Aorta (tissue), 5 donors: ENCODE results near the gene TMEM190. TPM values are rescaled to one million over a fixed set of nuclear protein-coding genes. Genes with fewer than 3 reads are reported as not detected.

Experiments used
- ATAC-seq: fragments of 200-7000 bp; cut with Tn5 transposase; one replicate; pipeline ENCODE4 v1.9.1; 2022; ENCODE audit warnings: moderate library complexity; ENCODE audit not compliant: low FRiP score
- DNase-seq, 2 donors: peaks; one replicate each; pipeline ENCODE4 v3.0.0-alpha.2; 2020
- H3K27ac ChIP-seq, 2 donors: one replicate each; pipeline ENCODE4 v1.5.1; 2013; ENCODE audit warnings: low read length in 2 of 2, mild to moderate bottlenecking in 2 of 2, moderate library complexity in 2 of 2, control low read depth in 1 of 2, inconsistent platforms in 1 of 2, low read depth in 1 of 2
- H3K27me3 ChIP-seq, 2 donors: one replicate each; pipeline ENCODE4 v1.6.1; 2013; ENCODE audit warnings: control low read depth in 1 of 2, low read length in 1 of 2, mild to moderate bottlenecking in 1 of 2, moderate library complexity in 1 of 2; ENCODE audit not compliant: insufficient read depth in 2 of 2, control insufficient read depth in 1 of 2
- H3K36me3 ChIP-seq, 2 donors: one replicate each; pipeline ENCODE4 v1.6.1; 2013; ENCODE audit warnings: control low read depth in 1 of 2, low read length in 1 of 2, mild to moderate bottlenecking in 1 of 2; ENCODE audit not compliant: insufficient read depth in 2 of 2, control insufficient read depth in 1 of 2
- H3K4me1 ChIP-seq, 2 donors: one replicate each; pipeline ENCODE4 v1.6.1; 2013; ENCODE audit warnings: low read length in 2 of 2, control low read depth in 1 of 2, mild to moderate bottlenecking in 1 of 2, moderate library complexity in 1 of 2; ENCODE audit not compliant: insufficient read depth in 2 of 2, control insufficient read depth in 1 of 2
- H3K4me3 ChIP-seq, 2 donors: one replicate each; pipeline ENCODE4 v1.5.1; 2013; ENCODE audit warnings: low read length in 2 of 2, control low read depth in 1 of 2, mild to moderate bottlenecking in 1 of 2
- H3K9me3 ChIP-seq: one replicate; pipeline ENCODE4 v1.6.1; 2013; ENCODE audit warnings: mild to moderate bottlenecking, low read length; ENCODE audit not compliant: control insufficient read depth
- WGBS, 2 donors: extraction: QIAGEN DNeasy Blood & Tissue Kit; methylation state at CpG; one replicate each; pipeline ENCODE4 v1.1.7; 2013; 5-methylcytosine and 5-hydroxymethylcytosine counted together
- intact Hi-C, 2 donors: fragments of 100-400 bp; cut with DNase I; formaldehyde crosslinking; loops; one replicate each; pipeline versions ENCODE4 v1.14.2 to v1.15.0; 2022
- polyA plus RNA-seq, 2 donors: library from polyadenylated mRNA; stranded (reverse); fragments of 200-250 nt; gene quantifications; one replicate each; pipeline ENCODE4 v1.2.3, GENCODE V29; 2013
- total RNA-seq, 2 donors: library from RNA; stranded (reverse); fragmentation: NEBNext Ultra II Directional; extraction: Animal tissue kit (Norgen Biotek cat#: 25700); gene quantifications; one replicate each; pipeline ENCODE4 v1.2.1, GENCODE V29; 2021
- donor health status: healthy with polysubstance abuse.
- donor health status: Bipolar disorder and iron deficiency.
- donor health status: DM: no; HTN: no; CAD: no.
- donor health status: DM: no; HTN: no; CAD: no.
- donor health status: DM: yes; HTN: yes; CAD: no.

TMEM190 gene
- total and polyA plus RNA-seq, 4 donors = not detected

DNA sequence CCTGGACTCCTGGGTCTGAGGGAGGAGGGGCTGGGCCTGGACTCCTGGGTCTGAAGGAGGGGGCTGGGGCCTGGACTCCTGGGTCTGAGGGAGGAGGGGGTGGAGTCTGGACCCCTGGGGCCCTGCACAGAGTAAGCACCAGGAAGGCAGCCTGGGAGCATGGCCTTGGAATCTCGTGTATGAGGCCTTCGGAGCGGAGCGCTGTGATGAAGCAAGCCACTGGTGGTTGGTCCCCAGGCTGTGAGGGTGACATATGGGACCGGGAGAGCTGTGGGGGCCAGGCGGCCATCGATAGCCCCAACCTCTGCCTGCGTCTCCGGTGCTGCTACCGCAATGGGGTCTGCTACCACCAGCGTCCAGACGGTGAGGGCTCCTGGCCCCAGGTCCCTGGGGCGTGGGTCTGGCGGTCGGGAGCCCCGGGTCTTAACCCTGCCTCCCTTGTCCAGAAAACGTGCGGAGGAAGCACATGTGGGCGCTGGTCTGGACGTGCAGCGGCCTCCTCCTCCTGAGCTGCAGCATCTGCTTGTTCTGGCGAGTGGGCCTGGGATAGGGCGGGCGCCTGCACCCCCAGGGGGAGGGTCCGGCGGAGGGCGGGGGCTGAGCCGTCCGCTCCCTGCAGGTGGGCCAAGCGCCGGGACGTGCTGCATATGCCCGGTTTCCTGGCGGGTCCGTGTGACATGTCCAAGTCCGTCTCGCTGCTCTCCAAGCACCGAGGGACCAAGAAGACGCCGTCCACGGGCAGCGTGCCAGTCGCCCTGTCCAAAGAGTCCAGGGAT lies 918 bp downstream of the TMEM190 start:
- 8 to 9% methylated on average over 38 to 43 of the region's 43 CpGs for WGBS, 2 donors
- H3K27me3 ChIP-seq = no peaks in the 10 kb centered on the region

DNA sequence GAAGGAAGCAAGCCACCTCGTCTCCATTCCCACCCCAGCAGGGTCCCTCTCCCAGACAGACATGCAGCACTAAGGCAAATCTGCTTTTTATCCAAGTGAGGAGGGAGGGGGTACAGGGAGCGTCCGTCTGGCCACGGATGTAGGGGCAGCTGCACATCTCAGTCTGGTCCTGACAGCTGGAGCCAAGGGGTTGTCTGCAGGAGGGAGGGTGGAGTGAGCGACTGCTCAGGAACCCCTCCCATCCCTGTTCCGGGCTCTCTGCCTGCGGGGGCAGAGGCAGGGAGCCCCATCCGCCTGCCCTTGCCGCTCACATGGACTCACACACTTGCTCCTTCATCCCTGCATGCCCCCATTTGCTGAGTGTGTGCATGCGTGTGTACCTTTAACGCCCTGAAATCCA lies 2.5 kb downstream of the TMEM190 start:
- ATAC-seq = no peak

More for the DNA sequence above, 918 bp downstream of the TMEM190 start:
- intact Hi-C loops = no loop called here
- no peak for DNase-seq
- no peak overlapping the region for H3K4me3 ChIP-seq
- H3K4me1 ChIP-seq = no peaks in the 10 kb centered on the region
- no peak for ATAC-seq
- H3K36me3 ChIP-seq = no peaks in the 10 kb centered on the region
- no peaks in the 10 kb centered on the region for H3K9me3 ChIP-seq
- H3K27ac ChIP-seq = no peak overlapping the region

DNA sequence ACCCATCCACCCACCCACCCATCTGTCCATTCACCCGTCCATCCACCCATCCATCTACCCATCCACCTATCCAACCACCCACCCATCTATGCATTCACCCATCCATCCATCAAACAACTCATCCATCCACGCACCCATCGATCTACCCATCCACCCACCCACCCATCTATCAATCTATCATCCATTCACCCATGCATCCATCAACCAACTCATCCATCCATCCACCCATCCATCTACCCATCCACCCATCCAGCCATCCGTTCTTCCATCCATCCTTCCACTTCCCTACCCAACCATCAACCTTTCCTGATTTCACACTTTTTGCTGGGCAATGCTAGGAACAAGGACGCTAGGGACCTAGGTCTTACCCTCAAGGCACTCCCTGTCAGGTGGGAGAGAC lies 5.4 kb downstream of the TMEM190 start:
- WGBS, 2 donors = 97 to 99% methylated on average over 5 of the region's 5 CpGs
- H3K27me3 ChIP-seq = peaks cover 0 to 2% of the 10 kb centered on the region in 2 donors
- H3K4me3 ChIP-seq = no peak overlapping the region
- DNase-seq (no peak), ATAC-seq (no peak)
- H3K9me3 ChIP-seq = no peaks in the 10 kb centered on the region
- no peak overlapping the region for H3K27ac ChIP-seq
- intact Hi-C loops = loop anchor here in 1 of 2 donors (5.0 kb wide), 1 partner anchor 40 kb away; no protein-coding TSS in a partner anchor
- H3K36me3 ChIP-seq = no peaks in the 10 kb centered on the region
- no peaks in the 10 kb centered on the region for H3K4me1 ChIP-seq

More for the DNA sequence above, 2.5 kb downstream of the TMEM190 start:
- DNase-seq = no peak
- Histone ChIP-seq H3K27ac (no peak overlapping the region), H3K27me3 (no peaks in the 10 kb centered on the region), H3K4me3 (no peak overlapping the region), H3K9me3 (no peaks in the 10 kb centered on the region), H3K4me1 (no peaks in the 10 kb centered on the region), H3K36me3 (no peaks in the 10 kb centered on the region)
- intact Hi-C loops = no loop called here
- 74 to 81% methylated on average over 11 of the region's 11 CpGs for WGBS, 2 donors

DNA sequence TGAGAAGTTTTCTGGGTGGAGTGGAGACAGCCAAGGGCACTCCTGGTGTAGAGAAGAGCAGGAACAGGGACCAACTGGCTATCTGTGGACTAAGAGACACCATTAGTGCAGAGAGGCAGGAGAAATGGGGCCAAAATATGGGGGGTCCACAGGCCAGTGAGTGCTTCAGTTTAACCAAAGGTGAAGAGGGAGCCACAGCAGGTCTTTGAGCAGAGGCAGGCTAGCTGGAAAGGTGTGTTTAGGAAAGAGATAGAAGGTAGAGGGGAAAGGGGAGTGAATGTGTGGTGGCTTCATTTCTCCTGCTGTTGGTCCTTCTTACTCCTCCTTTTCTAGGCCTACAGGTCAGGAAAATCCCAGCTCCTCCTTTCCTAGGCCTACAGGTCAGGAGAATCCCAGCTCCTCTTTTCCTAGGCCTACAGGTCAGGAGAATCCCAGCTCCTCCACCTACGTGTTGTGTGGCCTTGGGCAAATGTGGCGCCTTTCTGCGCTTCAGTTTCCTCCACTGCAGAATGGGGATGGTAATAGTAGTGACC lies 6.0 kb downstream of the TMEM190 start:
- intact Hi-C loops = loop anchor here in 1 of 2 donors (5.0 kb wide), 1 partner anchor 40 kb away; no protein-coding TSS in a partner anchor
- WGBS, 2 donors = 98 to 100% methylated on average over 3 of the region's 3 CpGs
- Histone ChIP-seq H3K9me3 (no peaks in the 10 kb centered on the region), H3K4me1 (no peaks in the 10 kb centered on the region), H3K27ac (no peak overlapping the region), H3K27me3 (peaks cover 0 to 2% of the 10 kb centered on the region in 2 donors), H3K4me3 (no peak overlapping the region), H3K36me3 (no peaks in the 10 kb centered on the region)
- no peak for ATAC-seq
- DNase-seq = no peak

DNA sequence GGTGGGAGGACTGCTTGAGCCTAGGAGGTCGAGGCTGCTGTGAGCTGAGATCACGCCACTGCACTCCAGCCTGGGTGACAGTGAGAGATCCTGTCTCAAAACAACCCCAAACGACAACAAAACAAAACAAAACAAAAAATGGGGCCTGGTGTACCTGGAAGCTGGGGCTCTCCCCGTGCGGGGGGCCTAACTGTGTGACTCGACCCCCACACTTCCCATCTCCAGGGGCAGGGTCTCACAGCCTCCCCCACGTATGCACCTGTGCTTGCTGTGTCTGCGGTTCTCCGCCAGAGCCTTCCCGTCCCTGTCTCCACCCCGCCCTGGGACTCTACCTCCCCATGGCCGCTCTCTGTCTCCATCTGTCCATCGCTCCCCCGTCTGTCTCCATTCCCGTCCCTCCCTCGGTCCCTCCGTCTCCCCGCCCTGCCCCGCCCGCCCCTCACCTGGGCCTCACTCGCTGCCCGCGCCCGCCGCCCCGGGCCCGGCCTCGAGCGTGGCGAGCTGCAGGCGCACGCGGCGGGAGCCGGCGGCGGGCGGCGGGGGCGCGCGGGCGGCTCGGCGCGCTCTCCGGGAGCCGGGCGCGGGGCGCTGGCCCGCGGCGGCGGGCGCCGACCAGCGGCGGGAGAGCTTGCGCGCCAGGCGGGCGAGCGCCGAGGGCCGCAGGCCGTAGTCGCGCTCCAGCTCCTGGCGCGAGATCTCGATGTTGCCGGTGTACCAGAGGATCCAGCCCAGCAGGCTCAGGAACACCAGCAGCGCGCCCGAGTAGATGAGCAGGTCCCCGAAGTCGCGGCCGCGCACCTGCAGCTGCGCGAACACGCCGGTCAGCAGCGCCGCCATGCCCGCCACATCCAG lies 6.9 kb downstream of the TMEM190 start:
- peak overlapping the region in 1 of 2 donors; percentile 86 for H3K27ac ChIP-seq
- H3K27me3 ChIP-seq = peaks cover 0 to 2% of the 10 kb centered on the region in 2 donors
- DNase-seq (peak; percentile 68 to 86), ATAC-seq (no peak)
- 6 to 20% methylated on average over 24 to 88 of the region's 88 CpGs for WGBS, 2 donors
- peak overlapping the region; percentile 38 to 43 for H3K4me3 ChIP-seq
- H3K36me3 ChIP-seq = no peaks in the 10 kb centered on the region
- no peaks in the 10 kb centered on the region for H3K9me3 ChIP-seq
- H3K4me1 ChIP-seq = no peaks in the 10 kb centered on the region
- intact Hi-C loops = loop anchor here (2.0 to 5.0 kb wide), 3 partner anchors 41 to 103 kb away; partner anchors contain the start of gene HSPBP1 (in 1 of the 2)

DNA sequence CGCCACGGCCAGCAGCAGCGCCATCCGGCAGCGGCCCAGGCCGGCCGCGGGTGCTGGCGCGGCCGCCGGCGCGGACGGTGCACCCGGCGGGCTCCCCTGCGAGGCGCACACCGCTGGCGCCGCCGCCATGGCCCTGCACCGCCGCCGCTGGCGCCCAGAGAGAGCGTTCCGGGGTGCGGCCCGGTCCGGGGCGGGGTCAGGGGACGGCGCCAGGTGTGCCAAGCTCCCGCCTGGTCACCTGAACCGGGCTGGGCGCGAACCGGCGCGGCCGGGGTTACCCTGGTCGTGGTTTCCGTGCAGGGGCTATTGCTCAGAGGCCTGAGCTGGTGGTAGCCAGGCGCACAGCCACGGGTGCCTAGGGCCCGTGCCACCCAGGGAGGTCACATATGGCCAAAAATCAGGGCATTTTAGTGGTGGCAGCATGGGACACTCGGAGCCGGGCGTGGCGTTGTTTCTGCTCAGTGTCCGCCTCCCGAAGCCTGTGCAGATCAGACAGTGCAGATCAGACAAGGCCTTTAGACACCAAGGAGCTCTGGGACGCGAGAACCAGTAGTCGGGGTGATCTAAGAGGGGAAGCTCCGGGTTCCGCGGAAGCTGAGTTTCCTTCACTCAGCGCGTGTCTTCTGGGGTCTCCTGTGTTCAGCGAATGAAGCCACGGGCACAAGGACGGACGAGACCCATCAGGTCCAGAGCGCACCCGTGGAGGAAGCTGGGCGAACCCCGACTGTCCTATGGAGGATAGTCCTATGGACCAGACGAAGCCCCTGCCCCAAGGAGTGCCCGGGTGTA lies 7.7 kb downstream of the TMEM190 start, which contains the start of gene TMEM238:
Gene TMEM238, minus strand, starts transcription at position 162 of the 789 bp plus-strand sequence. Its CDS starts 33 bp downstream, at position 129.
- H3K4me3 ChIP-seq = peak within 1 kb of the TSS; percentile 38 to 43
- no peaks in the 10 kb centered on the region for H3K36me3 ChIP-seq
- peaks cover 0 to 2% of the 10 kb centered on the region in 2 donors for H3K27me3 ChIP-seq
- H3K27ac ChIP-seq = peak within 1 kb of the TSS in 1 of 2 donors; percentile 86
- ATAC-seq (no peak), DNase-seq (no peak)
- H3K4me1 ChIP-seq = no peaks in the 10 kb centered on the region
- 21 to 40% methylated on average over 38 to 72 of the region's 72 CpGs for WGBS, 2 donors
- H3K9me3 ChIP-seq = no peaks in the 10 kb centered on the region
- intact Hi-C loops = loop anchor here (2.0 to 5.0 kb wide), 3 partner anchors 42 to 104 kb away; partner anchors contain the start of gene HSPBP1 (in 1 of the 2)

DNA sequence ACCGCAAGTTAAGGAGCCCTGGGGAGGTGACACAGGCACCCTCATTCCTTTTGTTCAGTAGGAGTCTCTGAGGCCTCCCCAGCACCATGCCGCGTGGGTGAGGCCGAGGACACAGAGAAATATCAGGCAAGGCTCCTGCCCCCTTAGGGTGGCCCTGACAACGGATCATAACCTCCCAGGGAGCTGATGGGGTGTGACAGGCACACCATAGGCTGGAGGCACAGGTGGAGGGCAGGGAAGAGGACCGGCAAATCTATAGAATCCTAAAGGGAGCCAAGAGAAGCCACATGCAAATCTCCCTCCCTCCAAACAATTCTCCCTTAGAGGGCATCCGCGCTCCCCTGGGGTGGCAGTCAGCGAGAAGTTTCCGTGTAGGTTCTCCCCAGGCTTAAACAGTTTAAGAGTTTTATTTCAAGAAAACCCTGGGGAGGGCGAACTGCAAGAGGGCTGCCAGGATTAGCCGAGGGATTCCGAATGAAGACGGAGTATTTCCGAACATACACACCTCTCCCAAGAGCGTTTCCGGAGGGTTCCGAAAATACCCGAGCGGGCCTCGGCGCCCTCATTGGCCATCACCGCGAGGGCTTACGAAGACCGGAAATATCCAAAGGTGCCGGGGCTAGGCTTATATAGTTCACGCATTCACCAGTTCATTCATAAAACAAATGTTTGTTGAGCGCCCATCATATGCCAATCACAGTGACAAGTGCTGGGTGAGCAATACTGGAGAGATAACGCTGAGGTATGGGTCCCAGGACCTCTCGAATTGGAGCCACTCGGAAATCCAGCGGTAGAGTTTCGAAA lies 8.5 kb downstream of the TMEM190 start:
- DNase-seq (peak; percentile 98), ATAC-seq (peak; percentile 94)
- intact Hi-C loops = loop anchor here (1.0 to 5.0 kb wide), 5 partner anchors 22 to 104 kb away; partner anchors contain the start of genes HSPBP1 (in 1 of the 2), KMT5C (in 1 of the 2) and UBE2S (in 1 of the 2)
- Histone ChIP-seq H3K27me3 (peaks cover 0 to 2% of the 10 kb centered on the region in 2 donors), H3K27ac (peak overlapping the region in 1 of 2 donors; percentile 87), H3K4me1 (no peaks in the 10 kb centered on the region), H3K36me3 (no peaks in the 10 kb centered on the region), H3K9me3 (no peaks in the 10 kb centered on the region), H3K4me3 (peak overlapping the region in 1 of 2 donors; percentile 7)
- 4 to 6% methylated on average over 34 of the region's 34 CpGs for WGBS, 2 donors
